Activated gamma-delta T cell (primary cell): ENCODE measurements around the gene C10orf90.

Experiments used
- DNase-seq: peaks from one replicate; lab custom pipeline; 2025; lab: John Stamatoyannopoulos, UW
- total RNA-seq, 2 donors: gene quantifications; one replicate each; lab custom pipeline; 2026; lab: John Stamatoyannopoulos, UW

The C10orf90 gene, protein sequence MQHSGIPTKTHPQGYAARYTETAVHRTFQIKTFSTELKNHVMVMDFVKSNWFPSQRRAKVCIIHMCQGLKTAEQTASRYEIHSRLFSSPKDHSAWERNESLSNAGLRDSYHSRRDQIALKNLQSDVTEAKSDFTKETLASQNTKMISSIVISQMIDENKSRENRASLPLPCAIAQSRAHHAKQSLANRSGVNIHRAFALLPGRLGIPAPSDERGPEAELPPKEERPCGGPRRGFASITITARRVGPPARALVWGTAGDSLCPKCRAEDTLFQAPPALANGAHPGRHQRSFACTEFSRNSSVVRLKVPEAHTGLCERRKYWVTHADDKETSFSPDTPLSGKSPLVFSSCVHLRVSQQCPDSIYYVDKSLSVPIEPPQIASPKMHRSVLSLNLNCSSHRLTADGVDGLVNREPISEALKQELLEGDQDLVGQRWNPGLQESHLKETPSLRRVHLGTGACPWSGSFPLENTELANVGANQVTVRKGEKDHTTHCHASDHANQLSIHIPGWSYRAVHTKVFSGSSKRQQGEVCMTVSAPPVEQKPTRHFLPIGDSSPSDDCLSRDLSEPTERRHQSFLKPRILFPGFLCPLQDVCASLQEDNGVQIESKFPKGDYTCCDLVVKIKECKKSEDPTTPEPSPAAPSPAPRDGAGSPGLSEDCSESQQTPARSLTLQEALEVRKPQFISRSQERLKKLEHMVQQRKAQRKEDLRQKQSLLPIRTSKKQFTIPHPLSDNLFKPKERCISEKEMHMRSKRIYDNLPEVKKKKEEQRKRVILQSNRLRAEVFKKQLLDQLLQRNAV
- total RNA-seq = 0 to 0.09 reads per million in 2 donors

- DNase-seq = no peak
These were observed at the start of gene C10orf90 for GRCh38 chr10:126670056-126670894. TSS of gene C10orf90 (minus strand) at chr10:126670693. CDS start at chr10:126670480, 213 bp downstream.

- no peak for DNase-seq
These were observed 45.9 kb upstream of the C10orf90 start for GRCh38 chr10:126716366-126716765.

DNA sequence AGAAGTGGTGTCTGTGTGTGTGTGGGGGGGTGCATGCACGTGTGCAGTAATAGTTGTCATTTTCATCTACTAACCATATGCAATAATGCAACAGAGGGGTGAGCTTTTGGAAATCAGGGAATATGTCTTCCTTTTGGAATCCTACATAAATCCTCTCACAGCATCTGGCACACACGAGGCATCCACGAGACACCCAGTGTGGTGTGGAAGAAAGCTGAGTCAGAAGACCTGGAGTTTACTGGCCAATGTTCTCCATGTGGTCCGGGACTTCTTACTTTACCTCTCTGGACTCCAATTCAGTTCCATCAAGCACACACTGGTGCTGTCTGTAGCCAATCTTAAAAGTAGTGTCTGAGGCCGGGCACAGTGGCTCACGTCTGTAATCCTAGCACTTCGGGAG, 43.1 kb upstream of the C10orf90 start:
- no peak for DNase-seq

DNA sequence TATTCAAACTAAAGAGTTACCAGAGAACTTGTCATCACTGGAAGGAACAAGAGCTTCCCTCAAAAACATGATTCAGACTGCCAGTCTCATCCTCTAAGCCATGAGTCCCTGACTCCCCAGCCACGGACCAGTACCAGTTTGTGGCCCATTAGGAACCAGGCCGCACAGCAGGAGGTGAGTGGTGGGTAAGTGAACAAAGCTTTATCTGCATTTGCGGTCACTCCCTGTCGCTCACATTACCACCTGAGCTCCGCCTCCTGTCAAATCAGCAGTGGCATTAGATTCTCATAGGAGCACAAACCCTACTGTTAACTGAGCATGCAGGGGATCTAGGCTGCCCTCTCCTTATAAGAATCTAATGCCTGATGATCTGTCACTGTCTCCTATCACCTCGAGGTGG, 42.2 kb upstream of the C10orf90 start:
- no peak for DNase-seq

DNA sequence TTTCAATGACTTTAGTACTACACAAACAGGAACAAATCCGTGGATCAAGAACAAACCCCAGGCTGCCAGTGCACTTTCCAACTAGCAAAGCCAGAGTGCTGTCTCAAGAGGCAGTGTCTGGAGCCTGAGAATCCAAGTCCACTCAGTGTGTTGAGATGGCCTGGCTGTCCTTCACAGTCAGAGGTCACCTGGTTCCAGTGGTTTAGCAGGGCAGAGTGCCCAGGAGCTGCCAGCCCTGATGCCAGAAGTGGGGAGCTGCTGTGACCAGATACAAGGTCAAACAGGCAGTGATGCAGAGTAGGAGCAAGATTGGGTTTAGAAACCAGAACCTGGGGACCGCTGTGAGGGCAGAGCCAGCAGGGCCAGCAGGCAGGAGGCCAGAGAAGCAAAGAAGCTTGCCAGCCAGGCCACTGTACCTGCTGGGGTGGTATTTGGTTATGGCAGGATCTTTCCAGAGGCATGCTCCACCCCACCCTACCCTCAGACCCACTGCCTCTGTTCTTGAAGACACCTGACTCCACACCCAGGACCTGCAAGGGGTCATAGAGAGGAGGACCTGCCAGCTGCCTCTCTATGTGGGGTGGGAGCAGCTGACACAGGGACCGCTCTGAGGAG, 35.6 kb upstream of the C10orf90 start:
- no peak for DNase-seq

DNA sequence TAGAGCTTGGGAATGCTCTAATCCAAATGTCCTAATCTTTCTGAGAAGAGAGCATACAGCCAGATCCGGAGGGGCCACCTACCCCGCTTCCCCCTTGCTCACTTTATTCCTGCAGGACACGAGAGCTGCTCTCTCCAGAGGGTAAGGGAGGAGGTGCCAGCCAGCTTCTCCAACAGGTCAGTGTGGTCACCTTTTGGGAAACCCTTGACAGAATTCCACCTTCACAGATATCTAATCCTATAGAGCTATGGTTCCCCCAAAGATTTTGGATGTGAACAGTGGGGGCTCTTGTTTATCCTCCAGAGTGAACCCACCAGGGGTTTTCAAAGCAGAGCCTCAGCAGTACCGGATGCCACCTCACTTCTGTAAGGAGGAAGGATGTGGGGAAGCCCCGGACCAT, 34.6 kb upstream of the C10orf90 start:
- no peak for DNase-seq

GRCh38 chr10:126704649-126705048, 34.2 kb upstream of the C10orf90 start:
- no peak for DNase-seq

GRCh38 chr10:126702181-126702580, 31.7 kb upstream of the C10orf90 start:
- no peak for DNase-seq

DNA sequence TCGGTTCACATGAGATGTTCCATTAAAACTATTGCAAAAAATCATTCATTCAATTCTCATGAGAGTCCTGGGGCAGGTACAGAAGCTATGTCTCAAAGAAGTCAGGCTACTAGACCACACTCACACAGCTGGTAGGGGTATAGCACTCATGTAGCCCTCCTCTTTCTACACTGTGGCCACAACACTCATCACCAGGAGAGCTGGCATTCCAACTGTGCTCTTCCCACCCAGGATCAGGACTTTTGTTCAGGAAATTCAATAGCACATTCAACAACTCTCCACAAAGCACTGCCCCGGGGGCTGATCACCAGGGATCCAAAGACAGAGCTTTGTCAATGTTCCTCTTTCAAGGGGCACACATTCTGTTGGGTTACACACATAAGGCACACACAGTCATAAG, 31.0 kb upstream of the C10orf90 start:
- no peak for DNase-seq

- no peak for DNase-seq
These were observed 26.2 kb upstream of the C10orf90 start for GRCh38 chr10:126696684-126697083.

DNA sequence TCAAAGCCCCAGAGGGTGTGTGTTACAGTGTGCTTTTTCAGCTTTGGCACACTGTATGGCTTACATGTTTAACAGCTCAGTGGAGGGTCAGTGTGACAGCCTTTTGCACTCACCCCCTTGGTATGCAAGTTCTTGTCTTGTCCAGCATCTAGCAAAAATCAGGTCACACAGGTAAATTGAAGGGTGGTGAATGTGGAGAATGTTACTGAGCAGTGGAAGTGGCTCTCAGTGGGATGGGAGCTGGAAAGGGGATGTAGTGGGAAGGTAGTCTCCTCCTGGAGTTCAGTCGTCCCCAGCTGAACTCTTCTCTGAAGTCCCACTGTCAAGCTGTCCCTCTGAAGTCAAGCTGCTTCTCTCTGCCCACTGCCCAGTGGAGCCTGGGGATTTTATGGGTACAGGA, 21.0 kb upstream of the C10orf90 start:
- no peak for DNase-seq

- DNase-seq = no peak
These were observed 20.0 kb upstream of the C10orf90 start for GRCh38 chr10:126690534-126690933.

DNA sequence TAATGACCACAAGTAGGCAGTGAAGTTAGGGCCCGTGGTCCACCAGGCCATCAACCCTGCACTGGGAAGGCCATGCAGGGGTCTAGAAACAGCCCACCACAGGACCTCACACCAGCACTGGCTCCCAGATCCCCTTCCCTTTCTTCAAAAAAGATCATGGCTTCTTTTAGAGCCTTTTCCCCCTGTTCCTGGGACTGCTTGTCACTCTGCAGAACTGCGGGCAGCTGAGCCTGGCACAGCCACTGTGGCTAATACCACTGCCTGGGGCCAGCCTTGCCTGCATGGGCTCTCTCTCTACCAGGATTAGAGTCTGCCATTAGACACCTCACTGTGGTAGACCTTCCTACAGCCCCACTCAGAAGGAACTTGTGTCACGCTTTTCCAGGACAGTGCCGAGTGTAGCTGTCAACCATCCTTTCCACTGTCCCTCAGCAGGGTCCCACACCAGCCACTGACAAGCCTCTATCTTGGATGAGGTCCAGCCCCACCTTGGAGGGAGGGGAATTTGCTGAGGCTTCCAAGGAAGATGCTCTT, 19.0 kb upstream of the C10orf90 start:
- no peak for DNase-seq

DNA sequence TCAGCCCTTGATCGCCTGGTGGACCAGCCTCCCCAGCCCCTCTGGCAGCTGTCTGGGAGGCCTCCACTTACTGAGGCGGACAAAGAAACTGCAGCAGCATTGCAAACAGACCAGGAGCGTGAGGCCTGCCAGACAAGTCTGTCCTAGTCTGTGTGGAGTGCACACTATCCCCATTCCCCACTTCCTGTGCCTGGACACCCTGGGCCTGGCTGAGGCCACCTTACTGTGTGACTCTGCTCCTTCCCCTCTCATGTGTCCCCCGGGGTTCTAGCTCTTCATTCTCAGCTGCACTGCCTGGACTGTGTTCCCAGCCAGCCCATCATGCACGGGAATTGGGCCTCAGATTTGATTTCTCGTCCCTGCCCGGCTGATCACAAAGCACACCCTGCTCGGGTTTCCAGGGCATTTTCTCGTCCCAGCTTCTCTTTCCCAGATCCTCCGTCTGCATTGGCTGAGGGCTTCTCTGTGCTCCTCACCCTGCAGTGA, 16.7 kb upstream of the C10orf90 start:
- no peak for DNase-seq

DNA sequence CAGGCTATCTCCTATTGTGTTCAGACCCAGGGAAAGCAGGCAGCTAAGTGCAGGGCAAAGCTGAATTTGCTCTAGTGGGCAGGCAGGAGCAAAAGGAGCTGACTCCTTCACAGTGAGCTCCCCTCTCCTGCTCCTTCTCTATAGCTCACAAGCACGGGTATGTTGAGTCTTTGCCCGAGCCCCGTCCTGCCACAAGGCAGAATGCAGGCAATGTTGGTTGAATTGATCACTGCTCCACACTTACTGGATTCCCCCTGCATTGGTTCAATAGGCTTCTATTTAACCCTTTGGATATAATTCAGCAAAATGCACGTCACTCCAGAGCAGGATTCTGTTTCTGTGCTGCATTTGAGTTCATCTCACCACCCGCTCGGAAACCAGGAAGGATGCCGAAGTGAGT, 16.2 kb upstream of the C10orf90 start:
- no peak for DNase-seq

DNA sequence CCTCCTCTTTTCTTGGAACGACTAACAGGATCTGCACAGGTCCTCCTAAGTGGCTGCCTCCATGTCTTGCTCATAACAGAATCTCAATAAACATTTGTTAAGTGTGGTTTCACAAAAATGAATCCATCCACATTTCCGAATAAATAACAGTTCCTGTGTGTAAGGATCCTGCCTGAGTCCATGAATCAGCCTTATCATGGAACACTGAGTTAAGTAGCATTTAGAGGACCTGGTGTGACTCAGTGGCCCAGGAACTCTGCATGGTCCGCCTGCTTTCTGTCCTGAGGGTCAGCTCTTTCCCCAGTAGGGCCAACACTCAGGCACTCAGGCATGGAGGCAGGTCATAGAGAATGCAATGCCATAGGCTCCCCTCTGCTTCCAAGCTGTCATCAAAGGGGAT, 15.8 kb upstream of the C10orf90 start:
- no peak for DNase-seq

DNA sequence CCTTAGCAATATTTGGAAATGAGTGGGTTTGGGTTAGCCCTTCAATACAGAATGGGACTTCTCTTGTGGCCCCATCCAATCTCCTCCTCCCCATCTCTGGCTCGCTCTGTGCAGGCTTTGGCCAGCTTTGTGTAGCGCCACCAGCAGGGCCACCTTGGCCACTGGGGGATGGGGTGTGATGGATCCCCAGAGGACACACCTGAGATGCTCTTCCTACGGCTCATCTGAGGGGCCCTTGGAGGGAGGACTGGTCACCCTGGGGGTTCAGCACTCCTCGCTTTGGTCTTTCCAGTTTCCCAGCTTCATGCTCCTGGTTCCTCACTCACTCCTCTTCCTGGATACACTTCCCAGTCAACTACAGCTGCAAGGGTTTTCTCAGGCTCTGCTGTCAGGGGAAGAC, 15.3 kb upstream of the C10orf90 start:
- DNase-seq = no peak

- no peak for DNase-seq
These were observed 13.8 kb upstream of the C10orf90 start for GRCh38 chr10:126684171-126684745.

DNA sequence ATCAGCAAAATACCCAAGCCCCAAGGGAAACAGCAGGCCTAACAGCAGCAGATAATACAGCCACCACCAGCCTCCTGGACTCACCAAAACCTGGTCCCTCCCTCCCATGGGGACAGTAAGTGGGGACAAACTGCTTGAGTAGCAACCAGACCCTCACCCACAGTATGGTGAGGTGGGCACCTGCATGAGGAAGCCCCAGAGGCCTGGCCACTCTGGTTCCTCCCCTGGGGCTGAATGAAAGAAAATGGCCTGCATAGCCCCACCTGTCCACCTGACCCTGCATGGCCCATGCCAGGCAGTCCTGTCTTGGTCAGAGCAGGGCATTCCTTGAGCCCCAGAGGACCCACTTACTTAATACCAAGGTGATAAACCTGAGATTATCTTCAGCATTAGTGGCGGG, 13.0 kb upstream of the C10orf90 start:
- DNase-seq = no peak

DNA sequence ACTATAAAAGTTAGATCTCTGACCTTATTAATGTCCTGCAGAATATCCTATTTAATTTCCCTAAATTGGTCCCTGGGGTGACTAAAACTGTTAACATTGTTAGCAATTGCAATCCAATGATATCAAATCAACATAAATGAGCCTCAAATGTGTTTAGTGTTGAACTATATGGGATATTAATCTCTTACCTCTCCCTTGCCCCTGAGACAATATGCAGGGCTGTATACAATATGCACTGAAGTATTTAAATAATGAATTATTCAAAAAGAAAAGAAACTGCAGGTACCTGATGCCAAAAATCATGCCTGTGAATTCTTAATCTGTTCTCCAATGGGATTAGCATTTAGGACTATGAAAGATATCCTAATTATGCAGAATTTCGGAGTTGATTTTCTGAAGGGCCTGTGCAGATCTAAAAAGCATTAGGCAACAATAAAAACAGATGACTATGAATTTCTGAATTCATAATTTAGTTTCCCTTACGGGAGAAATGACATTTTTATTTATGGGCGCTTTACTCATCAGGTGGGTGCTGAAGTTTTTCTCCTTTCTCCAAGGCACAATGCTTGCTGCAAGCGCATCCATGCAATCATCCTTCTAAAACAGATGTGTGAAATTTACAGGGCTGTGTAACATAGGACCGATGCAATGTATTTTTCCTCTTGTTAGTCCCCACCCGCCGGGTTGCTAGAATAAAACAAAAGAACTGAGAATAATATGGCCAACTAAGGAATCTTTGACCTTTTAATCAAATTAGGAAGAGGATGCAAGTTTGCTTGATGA, 5.4 kb upstream of the C10orf90 start:
- no peak for DNase-seq
